HuH-7.5 (cell line): ENCODE measurements around the gene ZFX.
"Not testable (repeated sequence)": the region's sequence is repeated elsewhere in the genome, so short reads cannot be mapped to it uniquely, and the experiment has no call there.

Source experiments
- DNase-seq: peaks from one replicate; pipeline ENCODE4 v3.0.0; 2011; ENCODE audit warnings: low spot score

Gene ZFX

DNA sequence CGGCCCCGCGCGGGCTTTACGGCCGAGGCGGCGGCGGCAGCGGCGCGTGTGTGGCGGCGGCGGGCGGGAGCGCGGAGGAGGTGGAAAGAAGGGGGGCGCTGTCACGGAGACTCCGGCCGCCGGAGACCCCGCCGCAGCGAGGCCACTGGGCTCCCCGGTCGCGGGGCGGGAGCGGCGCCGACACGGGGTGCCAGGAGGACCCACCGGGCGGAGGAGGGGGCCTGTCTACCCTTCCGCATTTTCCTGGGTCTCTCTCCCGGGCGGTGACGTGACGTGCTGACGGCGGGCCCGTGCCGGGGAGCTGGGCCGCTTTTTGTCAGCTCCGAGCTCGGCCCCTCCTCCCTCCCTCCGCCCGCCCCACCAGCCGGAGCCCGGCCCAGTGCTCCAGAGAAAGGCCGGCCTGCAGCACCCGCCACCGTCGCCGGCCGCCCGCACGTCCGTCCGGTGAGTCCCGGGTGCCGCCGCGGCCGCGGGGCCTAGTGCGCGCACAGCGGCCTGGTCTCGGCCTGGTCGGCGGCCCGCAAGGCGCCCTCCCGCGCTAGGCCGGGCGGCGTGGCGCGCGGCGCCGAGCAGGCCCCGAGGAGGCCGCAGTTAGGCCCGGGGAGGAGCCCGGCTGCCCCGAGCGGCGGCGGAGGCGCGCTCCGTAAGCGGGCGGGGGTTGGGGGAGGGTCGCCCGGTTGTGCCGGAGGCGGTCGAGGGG is at the start of gene ZFX:
TSS of gene ZFX (plus strand) at position 379 of the 700 bp plus-strand sequence. CDS start 23,014 bp downstream, outside the sequence.
- DNase-seq, result peak; percentile 17

DNA sequence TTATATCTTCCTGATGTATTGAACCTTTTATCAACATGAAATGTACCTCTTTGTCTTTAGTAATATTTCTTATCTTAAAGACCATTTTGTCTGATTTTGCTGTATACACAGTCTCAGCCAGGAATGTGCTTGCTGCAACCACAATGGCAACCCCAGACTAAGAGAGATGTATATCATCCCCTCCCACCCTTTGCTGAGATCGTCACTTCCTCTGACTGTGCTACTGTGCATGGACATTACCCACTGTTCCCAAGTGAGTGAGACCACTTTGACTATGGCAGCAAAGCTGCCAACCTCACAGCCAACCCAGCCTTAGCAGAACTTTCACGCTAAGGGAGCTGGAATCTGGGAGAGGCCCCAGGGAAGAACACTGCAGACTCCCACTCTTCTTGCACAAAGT is 48.8 kb upstream of the ZFX start:
- no peak for DNase-seq

DNA sequence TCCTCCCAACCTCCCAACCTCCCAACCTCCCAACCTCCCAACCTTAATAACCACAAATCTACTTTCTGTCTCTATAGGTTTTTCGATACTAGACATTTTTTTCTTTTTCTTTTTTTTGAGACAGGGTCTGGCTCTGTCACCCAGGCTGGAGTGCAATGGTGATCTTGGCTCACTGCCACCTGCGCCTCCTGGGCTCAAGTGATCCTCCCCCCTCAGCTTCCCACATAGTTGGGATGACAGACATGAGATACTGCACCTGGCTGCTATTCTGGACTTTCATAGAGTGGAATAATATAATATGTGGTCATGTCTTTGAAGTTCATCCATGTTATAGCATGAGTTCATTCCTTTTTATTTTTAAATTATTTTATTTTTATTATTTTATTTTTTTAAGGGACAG is 39.5 kb upstream of the ZFX start:
- DNase-seq, result no peak

DNA sequence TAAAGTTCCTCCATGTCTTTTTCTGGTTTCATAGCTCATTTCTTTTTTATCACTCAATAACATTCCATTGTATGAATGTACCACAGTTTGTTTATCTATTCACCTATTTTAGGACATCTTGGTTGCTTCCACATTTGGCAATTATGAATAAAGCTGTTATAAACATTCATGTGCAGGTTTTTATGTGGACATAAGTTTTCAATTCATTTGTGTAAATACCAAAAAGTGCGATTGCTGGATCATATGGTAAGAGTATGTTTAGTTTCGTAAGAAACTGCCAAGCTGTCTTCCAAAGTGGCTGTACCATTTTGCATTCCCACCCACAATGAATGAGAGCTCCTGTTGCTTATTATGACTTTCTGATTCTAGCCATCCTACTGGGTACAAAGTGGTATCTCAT is 36.3 kb upstream of the ZFX start:
- no peak for DNase-seq

DNA sequence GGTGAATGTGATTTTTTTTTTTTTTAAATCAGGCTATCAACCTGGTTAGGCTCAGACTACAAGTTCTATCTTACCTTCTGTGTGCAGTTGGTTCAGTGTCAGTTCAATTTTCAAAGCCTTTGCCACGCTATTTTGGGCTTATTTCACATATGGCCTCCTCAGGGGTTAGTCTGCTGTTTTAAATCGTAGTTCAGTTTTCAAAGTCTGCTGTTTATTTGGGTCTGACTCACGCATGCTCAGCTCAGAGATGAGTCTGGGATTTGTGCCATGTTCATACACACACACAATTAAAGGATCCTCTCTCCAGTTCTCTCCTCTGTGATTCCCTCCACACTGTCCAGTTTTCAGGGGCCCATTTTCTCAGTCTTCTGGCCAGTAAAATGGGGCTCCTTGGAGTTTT is 32.3 kb upstream of the ZFX start:
- DNase-seq, result no peak

DNA sequence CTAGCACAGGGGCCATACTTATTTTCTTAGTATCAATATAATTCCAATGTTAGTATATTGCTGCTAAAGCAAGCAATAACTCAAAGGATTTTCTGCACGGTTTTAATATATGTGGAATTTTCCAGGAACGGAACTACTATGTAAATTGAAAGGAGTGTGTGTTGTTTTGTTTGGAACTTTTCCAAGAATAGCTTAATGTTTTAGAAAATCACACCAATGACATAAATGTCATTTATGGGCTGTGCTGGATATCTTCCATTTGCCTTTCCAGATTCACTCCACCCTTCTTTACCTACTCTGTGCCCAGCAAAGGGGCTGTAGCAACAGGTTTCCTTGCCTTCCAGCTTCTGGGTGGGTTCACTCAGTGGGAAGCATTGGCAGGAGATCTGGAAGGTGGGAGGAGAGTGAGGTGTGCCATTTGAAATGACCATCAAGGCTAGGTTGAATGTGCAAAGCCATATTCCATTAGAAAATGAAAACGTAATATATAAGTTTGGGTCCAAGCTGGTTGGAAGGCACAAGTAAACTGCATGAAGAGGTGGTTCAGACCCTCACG is 25.2 kb upstream of the ZFX start:
- DNase-seq, result no peak

DNA sequence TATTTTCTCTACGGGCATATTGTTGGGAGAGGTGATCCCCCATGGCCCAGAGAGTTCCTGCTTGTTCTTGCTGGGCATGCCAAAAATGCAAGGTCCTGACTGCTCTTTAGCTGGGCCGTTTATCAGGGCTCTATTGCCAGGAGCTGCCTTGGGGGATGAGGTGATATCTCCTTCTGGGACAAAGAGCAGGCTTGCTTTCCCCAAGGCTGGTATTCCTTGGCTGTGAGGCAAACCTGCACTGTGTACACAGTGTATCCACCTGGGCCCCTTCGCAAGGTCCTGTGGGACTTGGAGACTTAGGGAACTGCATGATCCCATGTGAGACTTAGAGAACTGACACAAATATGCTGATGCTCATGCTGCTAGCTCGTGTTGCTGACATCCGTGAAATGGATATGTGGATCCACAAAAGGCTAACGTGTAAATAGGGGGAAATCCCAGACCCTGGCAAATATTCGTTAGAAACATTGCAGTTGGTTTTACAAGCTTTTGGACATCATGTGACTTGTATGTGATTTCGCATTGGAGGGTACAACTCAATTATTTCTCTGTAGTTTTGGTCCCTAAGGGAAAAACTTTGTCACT is 24.4 kb upstream of the ZFX start:
- no peak for DNase-seq

DNA sequence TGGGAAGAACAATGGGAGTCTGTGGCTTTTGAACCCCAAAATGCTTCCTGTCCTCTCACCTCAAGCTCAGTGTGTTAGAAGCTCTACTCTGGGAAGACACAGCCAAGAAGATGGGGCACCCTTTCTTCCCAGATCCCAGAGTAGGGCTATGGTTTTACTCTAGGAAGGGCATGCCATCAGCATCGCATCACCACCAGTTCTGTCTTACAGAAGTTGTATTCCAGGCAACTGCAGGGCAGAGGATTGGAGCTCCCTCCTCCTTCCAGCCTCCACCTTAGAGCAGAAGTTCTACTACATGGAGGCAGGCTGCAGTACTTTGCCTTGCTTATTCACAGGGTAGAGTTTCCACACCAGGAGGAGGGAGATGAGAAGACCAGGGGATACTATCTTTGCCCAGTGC is 18.1 kb upstream of the ZFX start:
- DNase-seq, result no peak

DNA sequence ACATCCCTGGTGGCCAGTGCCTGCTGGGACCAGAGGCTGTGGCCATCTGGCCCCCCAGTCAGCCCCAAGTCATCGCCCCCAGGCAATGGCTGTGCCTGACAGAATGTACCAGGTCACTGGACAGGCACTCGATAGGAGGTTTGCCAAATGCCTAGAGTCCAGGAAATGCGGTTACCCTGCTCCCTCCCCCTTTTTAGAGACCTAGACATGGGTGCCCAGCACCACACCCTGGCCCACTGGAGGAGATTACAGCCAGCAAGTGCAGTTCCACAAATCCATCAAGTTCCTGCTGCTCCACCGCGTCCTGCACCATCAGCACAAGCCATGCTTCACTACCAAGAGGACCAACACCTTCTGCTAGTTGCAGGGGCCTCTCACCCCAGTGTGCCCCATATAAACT is 16.2 kb upstream of the ZFX start:
- no peak for DNase-seq

DNA sequence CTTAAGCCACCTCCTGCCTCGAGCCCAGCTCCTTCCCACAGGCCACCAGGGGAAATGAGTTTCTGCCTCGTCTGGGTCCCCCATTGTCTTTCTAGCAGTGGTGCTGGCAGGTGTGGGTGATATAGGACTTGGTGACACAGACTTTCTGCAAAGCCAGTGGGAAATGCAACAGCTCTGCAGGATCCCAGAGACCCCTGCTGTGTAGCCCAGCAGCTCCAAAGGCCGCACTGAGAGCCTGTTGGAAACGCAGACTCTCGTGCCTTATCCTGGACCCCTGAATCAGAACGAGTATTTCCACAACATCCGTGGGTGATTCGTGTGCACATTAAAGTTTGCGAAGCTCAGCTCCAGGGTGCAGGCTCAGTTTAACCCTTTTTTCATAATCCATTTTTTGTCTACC is 13.8 kb upstream of the ZFX start:
- DNase-seq, result not testable (repeated sequence)

DNA sequence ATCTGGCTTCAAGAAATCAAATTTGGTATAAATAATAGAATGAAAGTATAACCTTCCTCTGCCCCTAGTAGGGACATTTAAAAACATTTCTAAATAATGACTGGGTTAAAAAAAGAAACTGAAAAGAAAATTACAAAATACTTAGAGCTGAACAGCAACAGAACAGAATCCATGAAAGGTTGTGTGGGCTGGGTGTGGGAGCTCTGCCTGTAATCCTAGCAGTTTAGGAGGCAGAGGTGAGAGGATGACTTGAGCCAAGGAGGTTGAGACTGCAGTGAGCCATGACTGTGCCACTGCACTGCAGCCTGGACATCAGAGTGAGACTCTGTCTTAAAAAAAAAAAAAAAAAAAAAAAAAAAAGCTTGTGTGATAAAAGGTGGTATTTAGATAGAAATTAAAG is 12.3 kb upstream of the ZFX start:
- DNase-seq, result no peak

DNA sequence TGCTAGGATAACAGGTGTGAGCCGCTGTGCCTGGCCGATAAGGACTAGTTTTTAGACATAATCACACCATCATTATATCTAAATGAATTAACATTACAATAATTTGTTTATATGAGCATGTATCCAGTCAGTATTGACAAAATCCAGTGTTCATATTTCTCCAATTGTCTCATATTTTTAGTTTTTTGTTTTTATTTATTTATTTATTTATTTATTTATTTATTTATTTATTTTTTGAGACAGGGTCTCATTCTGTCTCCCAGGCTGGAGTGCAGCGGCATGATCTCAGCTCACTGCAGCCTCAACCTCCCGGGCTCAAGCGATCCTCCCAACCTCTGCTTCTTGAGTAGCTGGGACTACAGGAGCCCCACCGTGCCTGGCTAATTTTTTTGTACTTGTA is 5.5 kb upstream of the ZFX start:
- DNase-seq, result not testable (repeated sequence)

DNA sequence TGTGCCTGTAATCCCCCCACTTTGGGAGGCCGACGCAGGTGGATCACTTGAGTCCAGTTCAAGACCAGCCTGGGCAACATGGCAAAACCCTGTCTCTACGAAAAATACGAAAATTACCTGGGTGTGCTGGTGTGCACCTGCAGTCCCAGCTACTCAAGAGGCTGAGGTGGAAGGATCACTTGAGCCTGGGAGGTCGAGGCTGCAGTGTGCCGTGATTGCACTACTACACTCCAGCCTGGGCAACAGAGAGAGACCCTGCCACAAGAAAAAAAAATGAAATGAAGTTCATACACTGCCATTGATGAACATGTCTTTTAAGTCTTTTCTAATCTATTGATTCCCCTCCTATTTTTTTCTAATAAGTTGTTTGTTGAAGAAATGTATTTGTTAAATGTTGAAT is 5.0 kb upstream of the ZFX start:
- DNase-seq, result no peak

DNA sequence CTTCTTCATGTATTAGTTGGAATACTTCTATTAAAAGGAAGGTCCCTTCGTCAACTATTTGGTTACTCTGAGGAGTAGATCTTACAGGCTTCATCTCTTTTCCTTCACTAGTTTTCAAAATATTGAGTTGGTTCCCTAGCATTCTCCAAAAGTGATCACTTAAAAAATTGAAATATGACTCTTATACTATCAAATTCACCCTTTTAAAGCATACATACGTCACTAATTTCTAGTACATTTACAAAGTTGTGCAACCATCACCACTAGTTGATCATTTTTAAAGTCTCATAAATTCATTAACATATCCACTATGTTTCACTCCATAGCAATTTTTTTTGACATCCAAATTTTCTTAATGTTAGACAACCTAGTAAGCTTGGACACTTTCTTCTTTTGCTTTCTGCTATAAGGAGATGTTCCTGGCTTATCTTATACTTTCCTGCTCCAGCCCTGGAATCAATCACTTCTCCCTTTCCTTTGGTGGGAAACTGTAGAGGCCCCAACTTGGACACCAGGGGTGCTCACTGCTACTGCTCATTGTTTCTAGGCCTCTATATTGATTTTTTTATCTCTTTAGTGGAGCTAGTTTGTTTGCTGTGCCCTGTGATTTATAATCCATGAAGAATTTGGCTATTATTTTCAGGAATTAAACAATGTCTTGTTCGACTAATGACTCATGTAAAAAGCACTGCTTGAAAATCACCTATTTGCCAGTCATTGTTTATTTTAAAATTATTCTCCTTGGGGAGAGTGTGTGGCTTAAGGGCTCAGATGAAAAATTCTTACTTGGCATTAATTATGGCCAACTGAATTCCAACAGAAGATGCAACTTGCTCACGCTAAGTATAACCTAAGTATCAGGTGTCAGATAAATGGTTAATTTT is 4.0 kb upstream of the ZFX start:
- peak; percentile 48 for DNase-seq

DNA sequence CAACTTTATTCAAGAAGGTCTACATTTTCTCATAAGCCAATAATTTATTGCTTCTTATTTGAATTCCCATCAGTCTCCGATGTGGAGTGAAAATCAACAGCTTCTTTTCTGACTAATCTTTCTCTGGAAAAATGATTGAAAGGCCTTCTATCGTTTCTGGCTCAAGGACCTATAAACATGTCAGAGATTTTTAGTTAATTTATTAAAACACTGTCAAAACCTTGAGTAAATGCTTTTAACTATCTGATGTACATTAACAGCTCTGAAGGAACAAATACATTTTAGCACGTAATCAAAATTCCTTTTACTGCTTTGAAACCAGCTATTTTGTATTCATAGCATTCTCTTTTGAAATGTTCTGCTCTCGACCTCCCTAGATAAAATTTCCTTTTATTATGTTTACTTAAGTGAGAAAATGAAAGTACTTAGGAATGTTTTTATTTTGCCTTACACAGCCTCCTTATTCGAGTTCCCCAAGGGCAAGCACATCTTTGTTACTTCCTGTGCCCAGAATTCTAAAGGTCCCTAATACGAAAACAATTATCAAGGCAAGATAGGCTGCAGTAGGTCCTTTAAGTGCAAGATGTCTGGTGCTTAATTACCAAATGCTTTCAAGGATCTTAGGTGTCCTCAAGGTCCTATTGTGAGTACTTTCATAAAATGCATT is 3.1 kb upstream of the ZFX start:
- no peak for DNase-seq

DNA sequence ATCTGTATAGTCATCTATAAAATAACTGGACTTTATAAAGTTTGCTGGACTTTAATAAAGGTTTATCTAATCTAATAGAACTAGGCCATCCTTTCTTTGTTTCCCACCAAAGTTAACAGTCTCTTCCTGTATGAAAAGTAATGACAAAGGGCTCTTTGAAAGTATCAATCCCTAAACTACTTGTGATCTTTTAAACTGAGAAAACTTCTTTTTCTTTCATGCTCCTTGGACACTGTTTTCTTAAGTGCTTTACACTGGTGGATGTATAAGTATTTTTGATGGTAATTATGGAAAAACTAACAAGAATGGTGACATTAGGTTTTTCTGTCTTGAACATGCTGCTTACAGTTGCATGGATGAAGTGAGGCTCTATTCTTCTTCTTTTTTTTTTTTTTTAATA is 2.4 kb upstream of the ZFX start:
- DNase-seq, result no peak

DNA sequence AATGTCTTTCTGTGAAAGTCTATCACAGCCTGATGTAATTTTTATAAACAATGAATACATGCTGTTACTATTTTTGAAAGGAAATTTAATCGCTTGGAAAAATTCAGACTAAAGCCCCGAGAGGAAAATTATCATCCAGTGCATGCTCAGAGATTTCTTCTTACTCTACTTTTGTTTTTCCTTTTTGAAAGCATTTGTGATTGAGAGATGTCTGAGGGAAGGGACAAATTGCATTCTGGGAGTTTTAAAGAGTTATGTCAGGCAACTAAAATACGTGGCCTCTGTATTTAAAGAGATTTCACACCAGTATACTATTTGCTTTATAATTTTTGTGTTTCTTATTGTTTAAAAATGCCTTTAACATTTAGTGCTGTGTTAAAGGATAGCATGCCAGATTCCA is 1.4 kb upstream of the ZFX start:
- DNase-seq, result no peak

DNA sequence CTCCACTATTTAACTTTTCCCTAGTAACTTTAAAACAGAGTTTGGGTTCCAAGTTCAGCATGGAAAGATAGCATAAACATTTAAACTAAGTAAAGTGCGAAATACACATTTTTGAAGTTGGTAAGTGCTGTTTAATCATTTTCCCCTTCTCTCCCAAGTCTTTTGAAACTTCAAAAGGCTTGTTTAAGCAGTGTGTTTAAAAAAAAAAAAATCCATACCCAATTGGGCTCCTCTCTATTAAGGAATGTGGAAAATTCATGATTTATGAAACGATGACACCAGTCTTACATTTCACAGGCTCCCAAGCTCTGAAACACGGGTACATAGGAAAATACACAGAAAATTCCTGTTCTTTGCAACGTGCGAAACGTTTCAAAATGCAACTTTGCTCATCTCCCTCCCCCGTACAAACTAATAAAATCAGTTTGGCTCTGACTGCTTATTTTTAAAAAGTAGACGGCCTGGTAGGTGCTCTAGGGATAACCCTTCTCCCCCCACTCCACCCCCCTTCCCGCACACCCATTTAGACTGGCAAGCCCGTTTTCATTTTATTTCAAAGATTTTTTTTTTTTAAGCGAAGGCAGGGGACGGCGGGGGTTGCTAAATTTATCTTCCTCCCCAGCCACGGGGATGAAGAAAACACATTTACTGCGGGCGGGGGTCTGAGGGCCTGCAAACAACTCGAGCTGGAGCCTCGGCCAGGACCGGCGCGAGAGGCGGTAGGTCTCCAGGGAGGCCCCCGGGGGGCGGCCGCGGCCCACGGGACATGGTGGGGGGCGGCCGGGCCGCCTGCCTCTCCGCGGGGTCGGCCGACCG is 786 bp upstream of the ZFX start:
- DNase-seq, result no peak

DNA sequence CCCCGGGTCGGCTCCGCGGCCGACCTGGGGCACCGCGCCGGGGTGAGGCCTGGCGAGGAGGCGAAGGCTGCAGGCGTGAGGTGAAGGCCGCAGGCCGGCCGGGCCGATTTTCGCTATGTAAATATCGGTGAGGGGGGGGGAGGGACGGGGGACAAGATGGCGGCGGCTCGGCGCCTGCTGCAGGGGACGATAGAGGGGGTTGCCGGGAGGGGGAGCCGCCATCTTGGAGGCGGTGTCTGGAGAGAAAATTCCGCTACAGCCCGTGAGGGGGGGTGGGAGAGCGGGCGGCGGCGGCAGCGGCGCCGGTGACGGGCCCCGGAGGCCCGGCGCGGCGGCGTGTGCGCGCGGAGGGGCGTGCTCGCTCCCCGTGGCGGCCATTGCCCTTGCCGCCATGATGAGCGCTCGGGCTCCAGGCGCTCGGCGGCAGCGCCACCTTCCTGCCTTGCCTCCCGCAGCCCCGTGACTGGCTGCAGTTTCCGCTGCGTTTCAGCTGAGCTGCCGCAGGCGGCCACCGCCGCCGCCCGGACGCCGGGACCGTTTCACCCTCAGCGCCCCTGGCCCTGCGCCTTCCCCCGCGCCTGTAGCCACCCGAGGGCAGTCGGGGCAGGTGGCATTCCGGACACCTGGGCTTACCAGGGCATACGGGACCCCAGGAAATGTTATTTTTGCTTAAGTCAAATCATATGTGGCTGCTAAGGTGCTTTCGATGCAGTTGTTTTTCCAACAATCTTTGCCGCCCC is 692 bp downstream of the ZFX start:
- DNase-seq, result peak; percentile 69

DNA sequence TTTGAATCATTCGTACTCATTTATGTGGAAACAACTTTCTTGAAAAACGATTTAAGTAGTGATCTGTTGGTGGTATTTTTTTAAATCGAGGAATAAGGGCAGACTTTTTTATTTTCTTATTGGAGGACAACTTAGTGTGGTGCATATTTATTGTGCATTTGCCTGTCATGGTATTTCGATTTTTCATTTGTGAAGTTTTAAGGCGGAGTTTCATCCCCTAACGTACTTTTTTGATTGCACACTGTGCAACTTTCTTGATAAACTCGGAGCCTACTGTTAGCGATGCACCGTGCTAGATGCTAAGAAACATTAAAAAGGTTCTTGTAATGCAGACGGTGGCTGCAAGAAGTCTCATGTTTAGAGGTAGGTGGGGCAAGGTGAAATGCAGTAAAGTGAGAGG is 1.4 kb downstream of the ZFX start:
- DNase-seq, result no peak

DNA sequence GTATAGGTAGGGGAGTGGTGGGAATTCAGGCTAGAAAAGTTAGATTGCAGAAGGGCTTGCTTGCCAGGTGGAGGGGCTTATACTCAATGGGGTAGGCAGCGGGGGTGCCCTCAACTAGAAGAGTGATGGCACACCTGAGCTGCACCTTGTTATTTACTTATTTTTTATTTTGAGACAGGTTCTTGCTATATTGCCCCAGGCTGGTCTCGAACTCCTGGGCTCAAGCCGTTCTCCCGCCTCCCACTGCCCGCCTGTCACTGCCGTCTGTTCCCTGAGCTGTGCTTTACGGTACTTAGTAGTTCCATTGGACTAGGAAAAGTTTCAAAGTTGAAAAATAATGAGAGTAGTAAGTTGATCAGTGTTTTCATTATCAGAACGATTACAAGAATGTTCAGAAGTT is 2.0 kb downstream of the ZFX start:
- DNase-seq, result no peak
